ENCODE measurements around the gene NLGN1. TPM values are rescaled to one million over a fixed set of nuclear protein-coding genes. Genes with fewer than 3 reads are reported as not detected.

NLGN1 gene
- total RNA-seq, 1 experiment from 2014 or later, result 5.2 TPM

DNA sequence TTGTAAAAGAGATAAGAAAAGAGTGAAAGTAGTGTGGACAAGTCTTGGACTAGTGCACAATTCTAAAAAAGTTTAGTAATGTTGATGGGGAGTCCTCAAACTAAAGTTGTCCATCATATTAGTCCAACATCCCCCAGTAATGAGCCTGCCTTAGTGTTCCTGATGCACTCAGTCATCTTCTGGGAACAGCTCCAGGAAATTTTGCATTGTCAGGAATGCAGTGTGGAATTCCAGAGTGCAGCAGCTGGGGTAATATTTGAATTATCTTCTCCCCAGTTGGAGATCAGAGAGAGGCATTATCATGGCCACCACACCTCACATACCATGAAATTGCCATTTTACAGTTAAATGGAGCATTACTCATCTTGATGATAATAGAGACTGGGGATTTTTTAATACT, 932.8 kb downstream of the NLGN1 start:
- no peaks in the 10 kb centered on the region for H3K36me3 Mint-ChIP-seq (ENCODE audit: insufficient read depth in 1 of 3, low read depth in 3 of 3)
- Histone ChIP-seq H3K4me2 (ENCODE audit: insufficient read depth, insufficient read length, low read length) (no peak overlapping the region), H2BK15ac (ENCODE audit: low read depth, low read length) (no peak overlapping the region), H3K9ac (ENCODE audit: extremely low read depth, insufficient read length, low read length) (no peak overlapping the region), H3K23ac (ENCODE audit: insufficient read length, low read depth, low read length) (no peak overlapping the region), H2AFZ (ENCODE audit: low read length) (no peak overlapping the region), H4K5ac (ENCODE audit: insufficient read length, low read depth, low read length) (no peak overlapping the region), H3K23me2 (ENCODE audit: insufficient read length, low read depth, low read length, poor library complexity, severe bottlenecking) (no peaks in the 10 kb centered on the region), H4K20me1 (ENCODE audit: control insufficient read depth, insufficient read depth, insufficient read length) (no peaks in the 10 kb centered on the region), H3K18ac (ENCODE audit: insufficient read length, low read depth, low read length) (no peak overlapping the region), H3K4me1 (ENCODE audit: insufficient read depth, low read length) (no peaks in the 10 kb centered on the region; the same call in 1 of the 2 replicates), H2BK120ac (ENCODE audit: low read depth, low read length, poor library complexity, severe bottlenecking) (no peak overlapping the region), H3K14ac (ENCODE audit: insufficient read depth, low read length) (no peak overlapping the region), H2BK12ac (ENCODE audit: insufficient read length, low read depth, low read length) (no peak overlapping the region), H2BK20ac (ENCODE audit: low read depth, low read length, poor library complexity, severe bottlenecking) (no peak overlapping the region), H3K79me2 (ENCODE audit: insufficient read depth, low read length) (no peaks in the 10 kb centered on the region), H4K91ac (ENCODE audit: insufficient read length, low read depth, low read length) (no peak overlapping the region), H4K8ac (replicated peaks; ENCODE audit: insufficient read length, low read depth, low read length) (no peak overlapping the region), H3K27ac (ENCODE audit: insufficient read length, low read depth, low read length) (no peak overlapping the region), H3K27me3 (ENCODE audit: insufficient read depth, low read length) (no peaks in the 10 kb centered on the region), H3K4ac (ENCODE audit: low read depth, low read length) (no peak overlapping the region), H3K9me3 (ENCODE audit: control insufficient read depth, low read depth, low read length) (no peaks in the 10 kb centered on the region), H3T11ph (ENCODE audit: low read length) (no peak overlapping the region), H2BK5ac (ENCODE audit: insufficient read length, low read length) (no peak overlapping the region), H3K79me1 (ENCODE audit: insufficient read depth, low read depth, low read length, poor library complexity, severe bottlenecking) (no peaks in the 10 kb centered on the region), H2AK5ac (ENCODE audit: insufficient read length, low read length) (no peak overlapping the region), H3K56ac (ENCODE audit: insufficient read length, low read depth, low read length) (no peak overlapping the region)
- no peak overlapping the region for H3K27ac Mint-ChIP-seq
- peaks cover 2% of the 10 kb centered on the region; the same call in 1 of the 2 replicates for H3K27me3 Mint-ChIP-seq (ENCODE audit: low read depth)
- peaks cover 18 to 25% of the 10 kb centered on the region in 2 experiments for H3K4me1 Mint-ChIP-seq
- no peak overlapping the region for H3K4me3 Mint-ChIP-seq
- TF ChIP-seq, protein P1, sequence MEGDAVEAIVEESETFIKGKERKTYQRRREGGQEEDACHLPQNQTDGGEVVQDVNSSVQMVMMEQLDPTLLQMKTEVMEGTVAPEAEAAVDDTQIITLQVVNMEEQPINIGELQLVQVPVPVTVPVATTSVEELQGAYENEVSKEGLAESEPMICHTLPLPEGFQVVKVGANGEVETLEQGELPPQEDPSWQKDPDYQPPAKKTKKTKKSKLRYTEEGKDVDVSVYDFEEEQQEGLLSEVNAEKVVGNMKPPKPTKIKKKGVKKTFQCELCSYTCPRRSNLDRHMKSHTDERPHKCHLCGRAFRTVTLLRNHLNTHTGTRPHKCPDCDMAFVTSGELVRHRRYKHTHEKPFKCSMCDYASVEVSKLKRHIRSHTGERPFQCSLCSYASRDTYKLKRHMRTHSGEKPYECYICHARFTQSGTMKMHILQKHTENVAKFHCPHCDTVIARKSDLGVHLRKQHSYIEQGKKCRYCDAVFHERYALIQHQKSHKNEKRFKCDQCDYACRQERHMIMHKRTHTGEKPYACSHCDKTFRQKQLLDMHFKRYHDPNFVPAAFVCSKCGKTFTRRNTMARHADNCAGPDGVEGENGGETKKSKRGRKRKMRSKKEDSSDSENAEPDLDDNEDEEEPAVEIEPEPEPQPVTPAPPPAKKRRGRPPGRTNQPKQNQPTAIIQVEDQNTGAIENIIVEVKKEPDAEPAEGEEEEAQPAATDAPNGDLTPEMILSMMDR (conservative IDR thresholded peaks at IDR 0.05), result no peak
- H3K9me3 Mint-ChIP-seq, result no peaks in the 10 kb centered on the region; a peak in 1 of 5 replicates
- no peak for DNase-seq

Data from H9 (cell line).